M059J (cell line): Measurements from ENCODE around the gene PHLDB2. TPM values are rescaled to one million over a fixed set of nuclear protein-coding genes. Genes with fewer than 3 reads are reported as not detected.

Source experiments
- DNase-seq: peaks from one replicate; pipeline ENCODE4 v3.0.0-alpha.2; 2012; ENCODE audit warnings: low read depth
- total RNA-seq: library from RNA; depleted of rRNA; stranded (reverse); fragments of >200 nt; shearing (Covaris generic); gene quantifications from 2 replicates; pipeline ENCODE4 v1.2.3, GENCODE V29; 2014

Gene PHLDB2
- total RNA-seq, 1 experiment from 2014 or later: 89.3 TPM

GRCh38 chr3:111923806-111924205 is 64.7 kb downstream of the PHLDB2 start:
- peak; percentile 33 for DNase-seq

DNA sequence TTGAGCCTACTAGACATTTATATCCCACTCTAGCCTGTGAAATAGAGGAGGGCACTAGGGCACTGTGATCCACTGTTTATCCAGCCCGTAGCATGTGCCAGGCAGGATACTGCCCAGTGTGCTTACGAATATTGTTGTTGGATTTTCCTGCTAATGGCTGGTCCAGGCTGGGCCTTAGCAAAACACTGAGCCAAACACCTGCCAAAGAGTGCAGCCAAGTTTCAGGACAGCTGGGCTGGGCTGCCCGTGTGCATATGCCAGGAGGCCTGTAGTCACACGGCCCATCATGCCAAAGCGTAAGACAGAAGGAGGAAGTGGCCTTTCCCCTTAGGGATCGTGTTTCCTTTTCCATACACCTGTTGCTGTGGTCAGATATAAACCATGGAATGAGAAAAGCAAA is 65.2 kb downstream of the PHLDB2 start:
- DNase-seq: no peak

GRCh38 chr3:111926266-111926676 is 67.2 kb downstream of the PHLDB2 start:
- DNase-seq: peak; percentile 34

GRCh38 chr3:111928613-111929012 is 69.5 kb downstream of the PHLDB2 start:
- no peak for DNase-seq

DNA sequence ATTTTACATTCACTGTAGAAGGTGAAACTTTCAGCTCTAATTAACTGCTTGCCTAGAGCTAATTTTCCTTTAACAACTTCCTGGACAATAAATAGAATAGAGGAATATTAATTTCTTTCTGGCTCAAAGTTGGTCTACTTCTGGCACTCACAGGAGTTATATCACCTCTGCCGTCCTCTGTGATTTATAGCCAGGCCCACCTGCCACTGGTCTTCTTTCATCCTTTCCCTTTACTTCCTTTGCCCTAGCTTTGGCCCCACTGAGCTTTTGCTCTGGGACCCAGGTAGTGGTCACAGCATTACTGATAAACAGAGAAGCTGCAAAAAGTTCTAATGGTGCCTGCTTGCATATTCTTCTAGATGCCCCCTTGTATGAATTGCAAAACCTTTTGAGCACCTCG is 70.4 kb downstream of the PHLDB2 start:
- no peak for DNase-seq

DNA sequence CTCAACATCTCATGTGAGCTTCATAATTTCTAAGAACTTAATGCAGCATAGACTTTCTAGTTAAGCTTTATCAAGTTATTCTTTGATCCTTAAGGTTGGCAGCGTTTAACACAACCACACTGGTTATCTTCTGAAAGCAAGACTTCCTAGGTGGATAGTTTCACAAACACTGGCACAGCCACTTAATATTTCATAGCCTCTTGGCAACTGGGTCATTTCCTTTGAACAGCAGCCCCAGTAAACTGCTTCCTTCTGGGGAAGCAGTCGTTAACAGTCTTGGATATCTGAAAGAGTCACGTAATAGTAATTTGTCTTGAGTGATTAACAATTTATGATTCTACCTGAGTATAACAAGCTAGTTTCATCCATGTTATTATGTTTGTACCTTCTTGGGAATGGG is 73.9 kb downstream of the PHLDB2 start:
- no peak for DNase-seq

DNA sequence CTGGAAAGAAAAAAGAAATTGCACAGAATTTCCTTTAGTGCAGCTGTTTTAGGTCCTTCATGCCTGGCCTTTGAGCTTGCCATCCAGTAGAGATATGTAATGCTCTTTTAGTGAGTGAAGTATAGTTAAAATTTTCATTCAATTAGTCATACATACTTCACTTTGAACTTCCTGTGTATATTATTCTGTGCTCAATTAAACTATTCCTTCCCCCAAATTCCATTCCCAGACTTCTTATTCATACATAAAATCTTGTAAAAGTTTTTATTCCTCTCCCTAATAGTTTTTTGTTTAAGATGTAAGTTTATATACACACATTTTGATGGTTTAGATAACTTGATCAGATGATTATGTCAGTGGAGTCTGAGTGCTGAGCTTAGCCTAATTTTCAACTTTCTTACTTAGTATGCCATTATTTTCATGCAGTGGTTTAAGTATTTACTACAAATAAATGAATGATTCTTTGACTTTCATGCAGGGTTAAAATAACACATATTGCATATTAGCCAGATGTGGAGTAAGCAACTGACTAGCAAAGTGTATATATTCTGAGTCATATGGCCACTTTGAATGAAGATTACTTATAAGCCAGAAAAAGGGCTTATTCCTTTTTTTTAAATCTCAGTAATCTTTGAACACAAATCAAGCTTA is 77.3 kb downstream of the PHLDB2 start:
- peak; percentile 95 for DNase-seq

- DNase-seq: peak; percentile 67
Observed at GRCh38 chr3:111936967-111937366, 77.9 kb downstream of the PHLDB2 start.

GRCh38 chr3:111937871-111938270 is 78.8 kb downstream of the PHLDB2 start:
- no peak for DNase-seq

GRCh38 chr3:111939873-111940272 is 80.8 kb downstream of the PHLDB2 start:
- no peak for DNase-seq

DNA sequence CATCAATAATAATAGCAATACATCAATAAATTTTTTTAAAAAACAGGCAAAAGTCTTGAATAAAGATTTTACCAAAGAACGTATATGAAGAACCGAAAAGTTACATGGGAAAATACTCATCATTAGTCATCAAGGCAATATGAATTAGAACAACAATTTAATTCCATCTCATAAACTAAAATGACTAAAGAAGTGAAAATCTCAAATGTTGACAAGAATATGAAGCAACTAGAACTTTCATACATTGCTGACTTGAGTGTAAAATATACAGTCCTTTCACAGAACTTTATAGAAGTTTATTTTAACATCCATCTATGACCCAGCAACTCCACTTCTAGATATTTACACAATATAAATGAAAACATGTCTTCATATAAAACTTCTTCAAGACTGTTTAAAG is 84.5 kb downstream of the PHLDB2 start:
- DNase-seq: no peak

DNA sequence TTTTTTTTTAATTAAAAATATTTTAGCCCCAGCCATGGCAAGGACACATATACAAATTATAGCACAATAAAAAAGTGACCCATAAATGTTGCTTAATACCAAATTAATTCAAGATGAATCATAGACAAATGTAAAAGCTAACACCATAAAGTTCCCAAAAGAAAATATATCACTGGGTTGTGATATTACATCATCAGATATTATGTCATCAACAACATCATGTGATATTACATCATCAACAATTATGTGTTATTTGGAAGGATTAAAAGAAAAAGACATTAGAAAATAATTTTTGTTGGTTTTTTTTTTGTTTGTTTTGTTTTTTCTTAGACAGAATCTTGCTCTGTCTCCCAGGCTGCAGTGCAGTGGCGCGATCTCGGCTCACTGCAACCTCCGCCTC is 85.3 kb downstream of the PHLDB2 start:
- peak; percentile 22 for DNase-seq

DNA sequence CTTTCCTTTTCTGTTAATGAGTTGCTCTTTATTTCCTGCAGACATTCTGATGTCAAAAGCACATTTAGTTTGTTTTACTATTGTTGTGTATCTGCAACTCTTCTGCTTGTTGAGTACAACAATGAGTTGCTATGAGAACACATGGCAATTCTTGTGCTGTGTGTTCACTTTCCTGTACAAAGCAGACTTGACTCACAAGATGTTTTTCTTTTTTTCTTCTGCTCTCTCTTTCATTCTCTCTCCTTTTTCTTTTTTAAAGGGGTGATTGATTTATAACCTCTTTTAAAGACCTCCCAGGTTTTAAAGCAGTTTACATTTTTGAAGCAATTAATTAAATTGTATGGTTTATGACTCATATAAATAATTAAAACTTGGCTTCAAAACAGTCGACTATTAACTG is 88.2 kb downstream of the PHLDB2 start:
- DNase-seq: peak; percentile 78

GRCh38 chr3:111948786-111949185 is 89.7 kb downstream of the PHLDB2 start:
- no peak for DNase-seq

DNA sequence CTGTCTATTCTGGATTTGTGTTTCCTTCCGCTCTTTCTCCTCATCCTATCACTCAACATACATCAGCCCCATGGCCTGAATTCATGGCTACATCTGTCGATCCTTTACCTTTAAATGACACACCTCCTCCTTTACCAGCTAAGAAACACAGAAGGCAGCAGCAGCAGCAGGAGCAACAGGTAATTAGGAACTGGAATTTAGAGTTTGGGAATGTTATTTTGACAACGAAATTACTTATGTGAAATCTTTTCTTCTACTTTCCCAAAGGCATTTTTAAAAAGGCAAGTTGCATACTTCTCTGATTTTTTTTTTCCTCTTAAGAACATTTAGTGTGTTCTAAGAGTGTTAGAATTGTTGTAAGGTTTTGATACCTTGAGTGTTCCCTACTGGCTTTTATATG is 90.6 kb downstream of the PHLDB2 start:
- no peak for DNase-seq

DNA sequence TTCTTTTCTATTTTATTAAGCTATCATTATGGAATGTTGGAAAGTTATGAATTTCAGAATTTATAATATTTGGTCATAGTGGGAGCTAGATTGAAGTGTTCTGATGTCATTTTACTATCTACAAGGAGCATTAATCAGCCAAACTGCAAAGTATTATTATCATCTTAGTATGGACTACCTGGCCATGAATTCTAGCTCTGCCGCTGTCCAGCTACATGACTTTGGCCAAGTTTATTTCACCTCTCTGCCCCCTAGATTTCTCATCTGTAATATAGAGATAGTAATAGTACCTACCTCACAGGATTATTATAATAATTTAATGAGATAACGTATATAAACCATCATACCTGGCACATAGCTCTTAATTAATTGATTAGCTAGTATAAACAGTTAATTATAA is 92.0 kb downstream of the PHLDB2 start:
- DNase-seq: no peak

DNA sequence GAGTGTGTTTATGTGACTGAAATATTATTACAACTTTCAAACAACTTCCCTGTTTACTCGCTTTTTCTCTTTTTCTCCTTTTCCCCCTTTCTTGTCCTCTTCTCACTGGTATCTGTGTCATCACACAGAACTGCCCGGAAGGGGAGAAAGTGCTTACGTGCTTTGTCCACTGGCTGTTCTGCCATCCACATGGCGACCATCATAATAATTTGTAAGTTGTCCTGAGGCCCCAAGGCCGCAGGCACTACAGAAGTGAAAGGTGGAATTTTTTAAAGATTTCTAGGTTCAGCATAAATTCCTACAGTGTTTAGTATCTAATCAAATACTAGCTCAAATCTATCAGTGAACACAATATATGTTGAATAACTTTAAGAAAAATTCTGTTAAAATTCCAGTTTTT is 93.0 kb downstream of the PHLDB2 start:
- no peak for DNase-seq

DNA sequence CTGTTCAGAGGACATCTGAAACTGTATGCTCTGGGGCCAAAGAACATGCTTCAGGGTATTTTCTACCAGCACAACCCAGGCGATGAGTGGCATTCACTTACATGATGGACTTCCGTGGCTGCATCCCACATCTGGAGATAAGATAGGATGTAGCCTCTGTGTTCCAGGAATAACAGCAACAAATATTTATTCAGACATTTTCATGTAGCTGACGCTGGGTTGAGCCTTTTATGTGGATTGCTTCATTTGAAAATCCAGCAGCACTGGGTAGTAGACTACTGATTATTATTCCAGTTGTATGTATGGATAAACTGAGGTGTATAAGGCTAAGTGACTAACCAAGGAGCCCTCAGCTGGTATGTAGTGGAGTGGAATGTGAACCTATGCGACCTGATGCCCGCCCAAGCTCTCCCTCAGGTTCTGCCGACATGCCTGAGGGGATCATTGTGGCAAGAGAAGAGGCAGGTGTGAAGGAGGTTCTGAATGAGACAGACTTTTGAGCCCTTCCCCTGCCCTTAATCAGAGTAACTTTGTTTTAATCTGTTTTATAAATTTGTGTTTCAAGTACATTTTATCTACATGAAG is 93.9 kb downstream of the PHLDB2 start:
- no peak for DNase-seq

DNA sequence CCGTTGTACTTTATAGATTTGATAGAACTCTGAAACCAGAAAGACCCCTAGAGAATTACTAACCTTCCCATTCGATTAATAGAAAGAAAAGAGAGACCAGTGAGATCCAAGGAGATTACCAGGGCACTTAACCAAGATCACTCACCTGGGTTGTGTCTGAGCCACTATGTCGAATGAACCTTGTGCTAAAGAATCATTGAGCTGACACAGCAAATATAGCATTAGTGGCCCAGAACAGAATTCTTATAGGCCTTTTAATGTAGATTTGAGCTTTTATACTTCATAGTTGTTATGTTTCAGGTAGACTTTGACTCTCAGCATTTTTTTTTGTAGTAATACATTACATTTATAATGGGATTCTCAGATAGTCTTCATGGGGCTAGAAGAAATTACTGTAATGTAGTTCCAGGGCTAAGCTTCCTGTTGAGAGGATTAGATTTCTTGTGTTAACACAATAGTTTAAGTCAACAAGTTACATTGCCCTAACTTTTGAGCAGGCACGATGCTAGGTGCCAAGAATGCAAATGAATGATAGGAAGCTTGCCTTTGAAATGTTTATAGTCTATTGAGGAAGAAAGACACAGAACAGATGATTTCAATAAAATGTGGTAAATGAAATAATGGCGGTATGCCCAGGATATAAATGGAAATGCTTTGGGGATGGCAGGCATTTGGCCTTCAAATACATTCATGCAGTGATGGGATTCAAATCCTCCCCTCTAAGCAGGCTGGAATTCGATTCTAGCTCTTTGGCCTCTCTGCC is 95.3 kb downstream of the PHLDB2 start:
- peak; percentile 56 for DNase-seq

GRCh38 chr3:111955876-111956275 is 96.8 kb downstream of the PHLDB2 start:
- no peak for DNase-seq

- DNase-seq: no peak
Observed at GRCh38 chr3:111956449-111956848, 97.4 kb downstream of the PHLDB2 start.

DNA sequence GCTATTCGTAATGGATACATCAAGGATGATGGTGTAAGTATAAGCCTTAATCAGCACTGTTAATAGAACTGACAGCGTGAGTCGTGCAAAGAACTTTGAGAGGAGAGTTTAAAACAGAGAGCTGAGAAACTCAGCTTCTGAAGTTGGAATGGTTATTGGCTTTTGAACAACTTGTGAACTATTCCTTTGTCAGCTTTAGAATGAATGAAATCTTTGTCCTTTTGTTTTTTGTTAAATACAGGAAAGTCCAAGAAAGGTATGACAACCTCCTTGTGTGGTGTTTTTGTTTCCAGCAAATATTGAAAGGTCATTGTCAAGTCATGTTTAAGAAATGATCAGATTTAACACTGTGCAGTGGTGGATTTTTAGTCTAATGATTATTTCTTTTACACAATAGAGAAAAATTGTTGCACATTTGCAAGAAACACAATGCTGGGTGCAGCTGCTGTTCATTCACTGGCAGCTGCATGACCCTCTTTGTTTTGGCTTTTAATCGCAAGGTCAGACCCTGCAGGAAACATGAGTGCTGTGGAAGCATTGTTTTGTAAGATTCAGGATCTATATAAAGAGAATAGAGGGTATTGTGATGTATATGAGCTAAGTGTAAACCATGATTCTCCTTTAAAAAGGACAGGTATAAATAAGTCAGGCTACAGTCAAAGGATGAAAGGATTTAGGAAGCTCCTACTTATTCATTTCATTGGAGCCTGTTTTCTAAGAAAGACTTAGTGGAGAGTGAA is 98.1 kb downstream of the PHLDB2 start:
- DNase-seq: no peak
